Pancreas (tissue), 10 donors: ENCODE measurements around the gene ZBTB42. TPM values are rescaled to one million over a fixed set of nuclear protein-coding genes. Genes with fewer than 3 reads are reported as not detected.

Source experiments
- ATAC-seq, 4 donors: fragments of 200-7000 bp; cut with Tn5 transposase; one replicate each; pipeline versions ENCODE4 v1.8.0 to v1.9.1; 2020; ENCODE audit warnings: mild to moderate bottlenecking in 4 of 4, moderate library complexity in 4 of 4
- DNase-seq, 6 donors: peaks; one replicate each; pipeline ENCODE4 v3.0.0-alpha.2; 2020
- FAIRE-seq: peaks from 2 replicates; lab custom pipeline; 2012; peaks lifted over from hg19 to GRCh38; lab: Jason Lieb, UNC
- H3K27ac ChIP-seq, 4 donors: fragments of 200-600 bp; sonication (generic); 1 replicate in 3 of 4; 2 replicates in 1 of 4; pipeline versions ENCODE4 v1.5.0 to v1.8.0; 2020
- H3K27me3 ChIP-seq, 4 donors: fragments of 200-600 bp; one replicate each; pipeline ENCODE4 v1.8.0; 2021
- H3K36me3 ChIP-seq, 3 donors: fragments of 200-600 bp; sonication (generic) in 1 of 3; one replicate each; pipeline versions ENCODE4 v1.5.0 to v1.8.0; 2020 to 2021
- H3K4me1 ChIP-seq, 3 donors: fragments of 200-600 bp; one replicate each; pipeline ENCODE4 v1.8.0; 2021
- H3K4me3 ChIP-seq, 4 donors: fragments of 200-600 bp; sonication (generic) in 2 of 4; one replicate each; pipeline versions ENCODE4 v1.5.0 to v1.8.0; 2020 to 2021
- H3K9me3 ChIP-seq, 4 donors: fragments of 200-600 bp; one replicate each; pipeline ENCODE4 v1.8.0; 2021
- CTCF ChIP-seq, 4 donors: fragments of 200-600 bp; sonication (generic) in 3 of 4; IDR thresholded peaks; one replicate each; pipeline versions ENCODE4 v1.5.0 to v1.8.0; 2021; ENCODE audit warnings: antibody characterized with exemption in 4 of 4
- WGBS, 2 donors: extraction: QIAGEN DNeasy Blood & Tissue Kit; methylation state at CpG; one replicate each; pipeline ENCODE4 v1.1.7; 2013; 5-methylcytosine and 5-hydroxymethylcytosine counted together
- intact Hi-C, 3 donors: fragments of 100-400 bp; cut with DNase I; formaldehyde crosslinking; loops; one replicate each; pipeline versions ENCODE4 v1.11.1 to v1.14.2; 2022
- polyA plus RNA-seq, 2 donors: library from polyadenylated mRNA; stranded (reverse); fragments of 200-250 nt; gene quantifications; one replicate each; pipeline ENCODE4 v1.2.3, GENCODE V29; 2013
- total RNA-seq, 6 donors: library from RNA; stranded (reverse); fragmentation: NEBNext Ultra II Directional in 4 of 6; extraction: Animal tissue kit (Norgen Biotek cat#: 25700) in 4 of 6; gene quantifications; one replicate each; pipeline versions ENCODE4 v1.2.1 to v1.2.4, GENCODE V29; 2021 to 2023
- donor health status: healthy with polysubstance abuse.
- donor health status: DM: no; HTN: no; CAD: no; lungs with moderate emphysema.
- donor health status: DM: no; HTN: no; CAD: no.
- donor health status: control.
- donor health status: control.
- donor health status: Bipolar disorder and iron deficiency.
- donor health status: DM: yes; HTN: yes; CAD: no.
- donor health status: DM: no; HTN: no; CAD: no.
- donor health status: DM: no; HTN: no; CAD: no.
- donor health status: DM: yes; HTN: yes; CAD: no.

Gene ZBTB42
- total RNA-seq (10 to 100 TPM in 1 of 6 donors, 1 to 10 TPM in 5; 7.8 to 10.8 (median 8.5) TPM), polyA plus RNA-seq (1 to 10 TPM; 4.1 to 7.6 TPM)

GRCh38 chr14:104800771-104801519 lies at the start of gene ZBTB42:
TSS of gene ZBTB42 (plus strand) at chr14:104801101. CDS start at chr14:104801198, 97 bp downstream.
- ATAC-seq (peak; percentile 73 to 80 (median 76)), FAIRE-seq (no peak), DNase-seq (peak; percentile 88 to 96 (median 92))
- no peak for TF ChIP-seq CTCF (IDR thresholded peaks at IDR 0.05)
- 1% methylated on average over 69 to 105 of the region's 105 CpGs for WGBS, 2 donors
- H3K4me3 ChIP-seq = peak within 1 kb of the TSS; percentile 37 to 67 (median 50)
- H3K27me3 ChIP-seq = no peaks in the 10 kb centered on the region
- H3K27ac ChIP-seq = peak within 1 kb of the TSS; percentile 87 to 97 (median 92)
- H3K36me3 ChIP-seq = no peaks in the 10 kb centered on the region
- intact Hi-C loops = no loop called here
- H3K4me1 ChIP-seq = peaks cover 17 to 34% (median 20%) of the 10 kb centered on the region in 3 donors
- no peaks in the 10 kb centered on the region for H3K9me3 ChIP-seq

- H3K4me1 ChIP-seq = peaks cover 17 to 23% (median 22%) of the 10 kb centered on the region in 3 donors
- peak overlapping the region in 3 of 4 donors; percentile 8 to 90 (median 87) for H3K4me3 ChIP-seq
Observed at GRCh38 chr14:104751539-104752422, 49.1 kb upstream of the ZBTB42 start.

GRCh38 chr14:104752423-104752734 lies 48.5 kb upstream of the ZBTB42 start:
- no peak for DNase-seq
- H3K27ac ChIP-seq = peak overlapping the region; percentile 59 to 81 (median 69)

More at GRCh38 chr14:104751539-104752422, 49.1 kb upstream of the ZBTB42 start:
- intact Hi-C loops = no loop called here
- TF ChIP-seq CTCF (IDR thresholded peaks at IDR 0.05) = no peak
- WGBS, 2 donors = 77 to 80% methylated on average over 83 to 90 of the region's 90 CpGs
- FAIRE-seq (no peak), DNase-seq (peak in 3 of 6 donors; percentile 54 to 85 (median 70)), ATAC-seq (no peak)
- no peaks in the 10 kb centered on the region for H3K27me3 ChIP-seq
- H3K27ac ChIP-seq = peak overlapping the region; percentile 59 to 81 (median 69)
- H3K9me3 ChIP-seq = no peaks in the 10 kb centered on the region
- H3K36me3 ChIP-seq = no peaks in the 10 kb centered on the region

More at GRCh38 chr14:104752423-104752734, 48.5 kb upstream of the ZBTB42 start:
- no peaks in the 10 kb centered on the region for H3K9me3 ChIP-seq
- peak overlapping the region in 3 of 4 donors; percentile 8 to 90 (median 87) for H3K4me3 ChIP-seq
- ATAC-seq (no peak), FAIRE-seq (peak; percentile 84)
- peaks cover 0 to under 1% (median 0%) of the 10 kb centered on the region in 3 donors for H3K36me3 ChIP-seq
- intact Hi-C loops = no loop called here
- TF ChIP-seq CTCF (IDR thresholded peaks at IDR 0.05) = no peak
- peaks cover 17 to 22% (median 22%) of the 10 kb centered on the region in 3 donors for H3K4me1 ChIP-seq
- WGBS, 2 donors = 3 to 4% methylated on average over 21 of the region's 21 CpGs
- no peaks in the 10 kb centered on the region for H3K27me3 ChIP-seq
